Activated B cell treated with CpG ODN at 0.5 μM for 24 hours (primary cell): ENCODE data around the gene EFNA5. TPM values are rescaled to one million over a fixed set of nuclear protein-coding genes. Genes with fewer than 3 reads are reported as not detected.

Experiments used
- ATAC-seq: fragments of 200-7000 bp; cut with Tn5 transposase; one replicate; pipeline ENCODE4 v1.10.0; 2021; ENCODE audit warnings: low read depth, mild to moderate bottlenecking, moderate library complexity
- CTCF ChIA-PET: fragments of 350-600 bp; sonication (Branson Sonifier 250); formaldehyde crosslinking; loops from one replicate; lab custom pipeline; 2021; ENCODE audit warnings: antibody characterized with exemption; lab: Charles Lee
- POLR2A ChIA-PET: fragments of 350-600 bp; sonication (Branson Sonifier 250); formaldehyde crosslinking; loops from one replicate; lab custom pipeline; 2021; ENCODE audit warnings: antibody characterized with exemption; lab: Charles Lee
- DNase-seq: peaks from one replicate; pipeline ENCODE4 v3.0.0; 2022
- H3K27ac Mint-ChIP-seq: one replicate; pipeline ENCODE4 v1.8.0; 2020; ENCODE audit warnings: mixed read lengths
- H3K27me3 Mint-ChIP-seq: one replicate; pipeline ENCODE4 v1.8.0; 2021; ENCODE audit warnings: mixed read lengths
- H3K36me3 Mint-ChIP-seq: one replicate; pipeline ENCODE4 v1.8.0; 2021; ENCODE audit warnings: low read depth, mixed read lengths
- H3K4me1 Mint-ChIP-seq: one replicate; pipeline ENCODE4 v1.8.0; 2021; ENCODE audit warnings: mixed read lengths
- H3K4me3 Mint-ChIP-seq: one replicate; pipeline ENCODE4 v1.8.0; 2020; ENCODE audit warnings: mild to moderate bottlenecking, mixed read lengths
- H3K9me3 Mint-ChIP-seq: one replicate; pipeline ENCODE4 v1.8.0; 2020; ENCODE audit warnings: mixed read lengths
- CTCF ChIP-seq: fragments of 200-600 bp; IDR thresholded peaks from one replicate; pipeline ENCODE4 v1.8.0; 2022; ENCODE audit warnings: antibody characterized with exemption, mild to moderate bottlenecking
- intact Hi-C: fragments of 100-400 bp; cut with micrococcal nuclease; formaldehyde crosslinking; loops from one replicate; pipeline ENCODE4 v1.15.1; 2024
- total RNA-seq: library from RNA; stranded (reverse); gene quantifications from 2 replicates; pipeline ENCODE4 v1.2.3, GENCODE V29; 2022

Gene EFNA5
- total RNA-seq, 1 donor from 2014 or later, result not detected

- peaks cover 49% of the 10 kb centered on the region for H3K27me3 Mint-ChIP-seq
- DNase-seq (no peak), ATAC-seq (peak; percentile 74)
- intact Hi-C loops, result loop anchor here (10.0 kb wide), 1 partner anchor 671 kb away; no protein-coding TSS in a partner anchor
- no peak for TF ChIP-seq CTCF
- POLR2A ChIA-PET, result no interaction called here
- peaks cover 34% of the 10 kb centered on the region for H3K4me1 Mint-ChIP-seq
- H3K27ac Mint-ChIP-seq, result no peak overlapping the region
- CTCF ChIA-PET, result no interaction called here
- peak overlapping the region; percentile 80 for H3K4me3 Mint-ChIP-seq
- no peaks in the 10 kb centered on the region for H3K9me3 Mint-ChIP-seq
- H3K36me3 Mint-ChIP-seq, result no peaks in the 10 kb centered on the region
Measured at GRCh38 chr5:107673368-107674136, 2.8 kb upstream of the EFNA5 start.

- Mint-ChIP-seq H3K27ac (no peak overlapping the region), H3K4me3 (peak overlapping the region; percentile 80), H3K36me3 (no peaks in the 10 kb centered on the region), H3K9me3 (no peaks in the 10 kb centered on the region), H3K27me3 (peaks cover 55% of the 10 kb centered on the region), H3K4me1 (peaks cover 34% of the 10 kb centered on the region)
- ChIA-PET POLR2A (no interaction called here), CTCF (no interaction called here)
- TF ChIP-seq CTCF, result no peak
- ATAC-seq (no peak), DNase-seq (no peak)
- intact Hi-C loops, result loop anchor here (10.0 kb wide), 1 partner anchor 672 kb away; no protein-coding TSS in a partner anchor
Measured at GRCh38 chr5:107673039-107673367, 2.3 kb upstream of the EFNA5 start.

GRCh38 chr5:107672211-107673038 is 1.7 kb upstream of the EFNA5 start:
- ATAC-seq (peak; percentile 38), DNase-seq (no peak)
- no peaks in the 10 kb centered on the region for H3K9me3 Mint-ChIP-seq
- CTCF ChIA-PET, result no interaction called here
- TF ChIP-seq CTCF, result no peak
- POLR2A ChIA-PET, result no interaction called here
- intact Hi-C loops, result loop anchor here (10.0 kb wide), 1 partner anchor 672 kb away; no protein-coding TSS in a partner anchor
- H3K27ac Mint-ChIP-seq, result no peak overlapping the region
- peaks cover 34% of the 10 kb centered on the region for H3K4me1 Mint-ChIP-seq
- H3K27me3 Mint-ChIP-seq, result peaks cover 55% of the 10 kb centered on the region
- H3K36me3 Mint-ChIP-seq, result no peaks in the 10 kb centered on the region
- H3K4me3 Mint-ChIP-seq, result peak overlapping the region; percentile 80

- TF ChIP-seq CTCF, result no peak
- no peak overlapping the region for H3K27ac Mint-ChIP-seq
- no peaks in the 10 kb centered on the region for H3K36me3 Mint-ChIP-seq
- H3K4me3 Mint-ChIP-seq, result peak overlapping the region; percentile 80
- H3K9me3 Mint-ChIP-seq, result no peaks in the 10 kb centered on the region
- no peak for ATAC-seq
- POLR2A ChIA-PET, result no interaction called here
- peaks cover 55% of the 10 kb centered on the region for H3K27me3 Mint-ChIP-seq
- intact Hi-C loops, result loop anchor here (10.0 kb wide), 1 partner anchor 673 kb away; no protein-coding TSS in a partner anchor
- peaks cover 34% of the 10 kb centered on the region for H3K4me1 Mint-ChIP-seq
- CTCF ChIA-PET, result no interaction called here
- DNase-seq, result no peak
Measured at GRCh38 chr5:107671742-107672210, 1.0 kb upstream of the EFNA5 start.
